Measurements from ENCODE around the gene RABAC1.

DNA sequence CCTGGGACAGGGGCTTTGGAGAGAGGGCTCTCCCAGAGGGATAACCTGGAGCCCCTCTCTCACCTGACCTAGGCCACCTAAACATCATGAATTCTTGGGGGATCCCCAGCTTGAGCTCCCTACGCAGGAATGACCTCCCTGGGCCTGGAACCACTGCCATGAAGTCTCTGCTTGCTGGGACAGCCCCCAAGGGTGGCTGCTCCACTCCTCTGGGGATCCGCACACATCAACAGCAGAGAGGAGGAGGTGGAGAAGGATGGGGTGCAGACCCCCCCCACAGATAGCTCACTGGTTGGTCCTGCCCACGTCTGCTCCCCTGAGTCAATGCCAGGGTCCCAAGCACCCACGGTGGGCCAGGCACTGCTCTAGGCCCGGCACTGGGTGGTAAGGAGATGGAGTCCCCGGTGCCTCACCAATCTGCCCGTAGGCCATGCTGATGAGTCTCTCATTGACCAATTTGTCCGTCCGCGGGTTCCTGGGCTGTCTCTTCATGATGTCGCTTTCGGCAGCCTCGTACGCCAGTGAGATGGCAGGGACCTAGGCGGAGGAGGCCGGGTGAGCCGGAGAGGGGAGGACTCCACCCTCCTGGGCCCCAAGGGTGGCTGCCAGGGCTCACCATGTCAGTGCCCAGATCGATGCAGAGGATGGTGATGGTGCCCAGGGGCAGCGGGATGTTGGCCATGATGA, 10.8 kb upstream of the RABAC1 start:
- TF ChIP-seq, protein P1, sequence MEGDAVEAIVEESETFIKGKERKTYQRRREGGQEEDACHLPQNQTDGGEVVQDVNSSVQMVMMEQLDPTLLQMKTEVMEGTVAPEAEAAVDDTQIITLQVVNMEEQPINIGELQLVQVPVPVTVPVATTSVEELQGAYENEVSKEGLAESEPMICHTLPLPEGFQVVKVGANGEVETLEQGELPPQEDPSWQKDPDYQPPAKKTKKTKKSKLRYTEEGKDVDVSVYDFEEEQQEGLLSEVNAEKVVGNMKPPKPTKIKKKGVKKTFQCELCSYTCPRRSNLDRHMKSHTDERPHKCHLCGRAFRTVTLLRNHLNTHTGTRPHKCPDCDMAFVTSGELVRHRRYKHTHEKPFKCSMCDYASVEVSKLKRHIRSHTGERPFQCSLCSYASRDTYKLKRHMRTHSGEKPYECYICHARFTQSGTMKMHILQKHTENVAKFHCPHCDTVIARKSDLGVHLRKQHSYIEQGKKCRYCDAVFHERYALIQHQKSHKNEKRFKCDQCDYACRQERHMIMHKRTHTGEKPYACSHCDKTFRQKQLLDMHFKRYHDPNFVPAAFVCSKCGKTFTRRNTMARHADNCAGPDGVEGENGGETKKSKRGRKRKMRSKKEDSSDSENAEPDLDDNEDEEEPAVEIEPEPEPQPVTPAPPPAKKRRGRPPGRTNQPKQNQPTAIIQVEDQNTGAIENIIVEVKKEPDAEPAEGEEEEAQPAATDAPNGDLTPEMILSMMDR (IDR thresholded peaks at IDR 0.05; ENCODE audit: insufficient read depth, low read depth, low read length): no peak
- no peak for TF ChIP-seq EZH2 (IDR thresholded peaks at IDR 0.05; ENCODE audit: insufficient read depth, low read length)
